MM.1S (cell line): ENCODE measurements around the gene ZMIZ1.

ENCODE experiments used
- DNase-seq: peaks from one replicate; pipeline ENCODE4 v3.0.0-alpha.2; 2015
- H2AFZ ChIP-seq: fragments of 300-600 bp; sonication (generic); 2 replicates; pipeline ENCODE4 v1.6.0; 2016; ENCODE audit warnings: antibody characterized with exemption, low read length
- H3F3A ChIP-seq: fragments of 300-600 bp; sonication (generic); 2 replicates; pipeline ENCODE4 v1.6.1; 2016; ENCODE audit warnings: mild to moderate bottlenecking, antibody characterized with exemption, low read length, moderate library complexity, mixed read lengths; ENCODE audit not compliant: insufficient read depth
- H3K27ac ChIP-seq: fragments of 300-600 bp; sonication (generic); 2 replicates; pipeline ENCODE4 v1.5.1; 2016; ENCODE audit warnings: mild to moderate bottlenecking, low read length
- H3K27me3 ChIP-seq: fragments of 300-600 bp; sonication (generic); replicated peaks from 2 replicates; pipeline ENCODE4 v1.6.0; 2016; ENCODE audit warnings: low read length; ENCODE audit not compliant: insufficient read depth
- H3K36me3 ChIP-seq: fragments of 300-600 bp; sonication (generic); replicated peaks from 2 replicates; pipeline ENCODE4 v1.6.1; 2016; ENCODE audit warnings: mild to moderate bottlenecking, low read length, mixed read lengths; ENCODE audit not compliant: insufficient read depth
- H3K4me1 ChIP-seq: fragments of 300-600 bp; sonication (generic); 2 replicates; pipeline ENCODE4 v1.6.1; 2016; ENCODE audit warnings: low read length, mixed read lengths
- H3K4me2 ChIP-seq: fragments of 300-600 bp; sonication (generic); 2 replicates; pipeline ENCODE4 v1.6.0; 2016; ENCODE audit warnings: low read depth, low read length
- H3K4me3 ChIP-seq: fragments of 300-600 bp; sonication (generic); 2 replicates; pipeline ENCODE4 v1.5.1; 2016; ENCODE audit warnings: low read length, mixed read lengths
- H3K79me2 ChIP-seq: fragments of 300-600 bp; sonication (generic); 2 replicates; pipeline ENCODE4 v1.6.1; 2016; ENCODE audit warnings: mixed run types, low read length, mixed read lengths
- H3K9ac ChIP-seq: fragments of 300-600 bp; sonication (generic); 2 replicates; pipeline ENCODE4 v1.6.1; 2016; ENCODE audit warnings: low read length, mixed read lengths
- H3K9me2 ChIP-seq: fragments of 300-600 bp; sonication (generic); replicated peaks from 2 replicates; pipeline ENCODE4 v1.6.1; 2016; ENCODE audit warnings: mild to moderate bottlenecking, low read length, mixed read lengths; ENCODE audit not compliant: insufficient read depth
- H3K9me3 ChIP-seq: fragments of 300-600 bp; sonication (generic); replicated peaks from 2 replicates; pipeline ENCODE4 v1.6.1; 2016; ENCODE audit warnings: mild to moderate bottlenecking, low read length, mixed read lengths; ENCODE audit not compliant: insufficient read depth
- H4K20me1 ChIP-seq: fragments of 300-600 bp; sonication (generic); 2 replicates; pipeline ENCODE4 v1.6.1; 2016; ENCODE audit warnings: mild to moderate bottlenecking, low read length, moderate library complexity, mixed read lengths; ENCODE audit not compliant: insufficient read depth
- CTCF ChIP-seq: fragments of 300-600 bp; sonication (generic); IDR thresholded peaks from 2 replicates; pipeline ENCODE4 v1.5.1; 2016; ENCODE audit warnings: antibody characterized with exemption, low read length, mixed read lengths
- EZH2 ChIP-seq: fragments of 300-600 bp; sonication (generic); optimal IDR thresholded peaks from 2 replicates; pipeline ENCODE3; 2017; ENCODE audit warnings: low read depth, mild to moderate bottlenecking, antibody characterized with exemption, low read length, mixed read lengths
- EZH2phosphoT487 ChIP-seq: fragments of 300-600 bp; sonication (generic); IDR thresholded peaks from 2 replicates; pipeline ENCODE4 v1.6.1; 2018; ENCODE audit warnings: antibody characterized with exemption, low read length

Gene ZMIZ1

GRCh38 chr10:79304479-79305087 is 235.8 kb downstream of the ZMIZ1 start:
- Histone ChIP-seq H3K4me3 (no peak overlapping the region), H3K9me2 (no peaks in the 10 kb centered on the region), H2AFZ (no peak overlapping the region), H3K27me3 (no peaks in the 10 kb centered on the region), H3F3A (no peaks in the 10 kb centered on the region), H3K4me1 (no peaks in the 10 kb centered on the region), H3K79me2 (no peaks in the 10 kb centered on the region), H3K36me3 (no peaks in the 10 kb centered on the region), H3K4me2 (no peak overlapping the region), H3K9ac (no peak overlapping the region), H3K9me3 (no peaks in the 10 kb centered on the region), H4K20me1 (no peaks in the 10 kb centered on the region), H3K27ac (no peak overlapping the region)
- TF ChIP-seq CTCF (no peak), EZH2phosphoT487 (no peak)
- no peak for DNase-seq

GRCh38 chr10:79305515-79305914 is 236.7 kb downstream of the ZMIZ1 start:
- no peaks in the 10 kb centered on the region for H3K27me3 ChIP-seq
- no peaks in the 10 kb centered on the region for H3F3A ChIP-seq
- no peaks in the 10 kb centered on the region for H3K4me1 ChIP-seq
- H3K9me2 ChIP-seq, result no peaks in the 10 kb centered on the region
- H3K9me3 ChIP-seq, result no peaks in the 10 kb centered on the region
- H3K4me2 ChIP-seq, result no peak overlapping the region
- TF ChIP-seq CTCF (no peak), EZH2phosphoT487 (no peak), EZH2 (no peak)
- no peak overlapping the region for H3K9ac ChIP-seq
- H2AFZ ChIP-seq, result no peak overlapping the region
- no peak for DNase-seq
- no peaks in the 10 kb centered on the region for H3K36me3 ChIP-seq
- no peak overlapping the region for H3K4me3 ChIP-seq
- no peak overlapping the region for H3K27ac ChIP-seq
- H4K20me1 ChIP-seq, result no peaks in the 10 kb centered on the region
- H3K79me2 ChIP-seq, result no peaks in the 10 kb centered on the region

GRCh38 chr10:79305988-79306387 is 237.2 kb downstream of the ZMIZ1 start:
- DNase-seq, result no peak
- H3K27me3 ChIP-seq, result no peaks in the 10 kb centered on the region
- no peaks in the 10 kb centered on the region for H4K20me1 ChIP-seq
- H3F3A ChIP-seq, result no peaks in the 10 kb centered on the region
- no peak overlapping the region for H3K4me2 ChIP-seq
- no peak overlapping the region for H3K9ac ChIP-seq
- H3K9me3 ChIP-seq, result no peaks in the 10 kb centered on the region
- no peaks in the 10 kb centered on the region for H3K79me2 ChIP-seq
- H3K4me3 ChIP-seq, result no peak overlapping the region
- no peaks in the 10 kb centered on the region for H3K9me2 ChIP-seq
- H3K27ac ChIP-seq, result no peak overlapping the region
- TF ChIP-seq EZH2 (no peak), EZH2phosphoT487 (no peak), CTCF (no peak)
- H3K4me1 ChIP-seq, result no peaks in the 10 kb centered on the region
- no peaks in the 10 kb centered on the region for H3K36me3 ChIP-seq
- H2AFZ ChIP-seq, result no peak overlapping the region
